Peyer's patch (tissue), 4 donors: ENCODE results near the gene NOBOX. TPM values are rescaled to one million over a fixed set of nuclear protein-coding genes. Genes with fewer than 3 reads are reported as not detected.
A peak's percentile ranks its signal among the peaks of the same experiment; 100 is the strongest.

Experiments used
- DNase-seq, 3 donors: peaks; one replicate each; pipeline ENCODE4 v3.0.0-alpha.2; 2017 to 2019
- H3K27ac ChIP-seq, 4 donors: fragments of 200-600 bp; sonication (generic); one replicate each; pipeline ENCODE4 v1.5.1; 2016 to 2019
- H3K27me3 ChIP-seq, 2 donors: fragments of 200-600 bp; sonication (generic); one replicate each; pipeline ENCODE4 v1.5.1; 2019
- H3K36me3 ChIP-seq, 3 donors: fragments of 200-600 bp; sonication (generic); one replicate each; pipeline ENCODE4 v1.5.1; 2016 to 2019
- H3K4me1 ChIP-seq, 4 donors: fragments of 200-600 bp; sonication (generic); one replicate each; pipeline ENCODE4 v1.5.1; 2016 to 2019
- H3K4me3 ChIP-seq, 4 donors: fragments of 200-600 bp; sonication (generic); 1 replicate in 3 of 4; 2 replicates in 1 of 4; pipeline ENCODE4 v1.5.1; 2016 to 2019; ENCODE audit warnings: mild to moderate bottlenecking in 1 of 4
- H3K9me3 ChIP-seq, 4 donors: fragments of 200-600 bp; sonication (generic); one replicate each; pipeline ENCODE4 v1.5.1; 2016 to 2019; ENCODE audit warnings: mild to moderate bottlenecking in 1 of 4
- POLR2A ChIP-seq, 2 donors: fragments of 450-650 bp; IDR thresholded peaks; one replicate each; pipeline ENCODE4 v1.5.1; 2017; ENCODE audit warnings: antibody characterized with exemption in 2 of 2, mild to moderate bottlenecking in 2 of 2, moderate library complexity in 2 of 2
- total RNA-seq, 4 donors: library from RNA; depleted of rRNA; stranded (reverse); fragments of >200 nt; gene quantifications; one replicate each; pipeline ENCODE4 v1.1.0, GENCODE V29; 2016
- TF ChIP-seq, protein P1 (sequence below), 6 experiments: fragments of 450-650 bp in 4 of 6; fragments of 200-600 bp in 2 of 6; sonication (generic) in 1 of 6; IDR thresholded peaks; one replicate each; pipeline ENCODE4 v1.5.1; 2017 to 2019; ENCODE audit warnings: antibody characterized with exemption in 6 of 6, mild to moderate bottlenecking in 3 of 6, moderate library complexity in 1 of 6

NOBOX gene
- total RNA-seq, 4 donors from 2014 or later: not detected

DNA sequence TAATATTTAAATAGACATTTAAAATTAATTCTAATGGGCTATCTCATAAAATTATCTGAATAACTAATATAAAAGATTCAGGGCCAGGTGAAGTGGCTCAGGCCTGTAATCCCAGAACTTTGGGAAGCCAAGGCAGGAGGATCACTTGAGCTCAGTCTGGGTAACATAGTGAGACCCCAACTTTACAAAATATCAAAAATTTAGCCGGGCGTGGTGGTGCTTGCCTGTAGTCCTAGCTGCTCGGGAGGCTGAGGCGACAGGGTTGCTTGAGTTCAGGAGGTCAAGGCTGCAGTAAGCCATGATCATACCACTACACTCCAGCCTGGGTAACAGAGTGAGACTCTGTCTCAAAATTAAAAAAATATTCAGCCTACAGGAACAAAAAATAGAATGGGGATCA, 12.5 kb downstream of the NOBOX start:
- H3K4me3 ChIP-seq: no peak overlapping the region
- H3K27me3 ChIP-seq: no peaks in the 10 kb centered on the region
- H3K36me3 ChIP-seq: no peaks in the 10 kb centered on the region
- no peaks in the 10 kb centered on the region for H3K4me1 ChIP-seq
- peak overlapping the region in 1 of 4 donors; percentile 16 for H3K27ac ChIP-seq
- TF ChIP-seq, protein P1, sequence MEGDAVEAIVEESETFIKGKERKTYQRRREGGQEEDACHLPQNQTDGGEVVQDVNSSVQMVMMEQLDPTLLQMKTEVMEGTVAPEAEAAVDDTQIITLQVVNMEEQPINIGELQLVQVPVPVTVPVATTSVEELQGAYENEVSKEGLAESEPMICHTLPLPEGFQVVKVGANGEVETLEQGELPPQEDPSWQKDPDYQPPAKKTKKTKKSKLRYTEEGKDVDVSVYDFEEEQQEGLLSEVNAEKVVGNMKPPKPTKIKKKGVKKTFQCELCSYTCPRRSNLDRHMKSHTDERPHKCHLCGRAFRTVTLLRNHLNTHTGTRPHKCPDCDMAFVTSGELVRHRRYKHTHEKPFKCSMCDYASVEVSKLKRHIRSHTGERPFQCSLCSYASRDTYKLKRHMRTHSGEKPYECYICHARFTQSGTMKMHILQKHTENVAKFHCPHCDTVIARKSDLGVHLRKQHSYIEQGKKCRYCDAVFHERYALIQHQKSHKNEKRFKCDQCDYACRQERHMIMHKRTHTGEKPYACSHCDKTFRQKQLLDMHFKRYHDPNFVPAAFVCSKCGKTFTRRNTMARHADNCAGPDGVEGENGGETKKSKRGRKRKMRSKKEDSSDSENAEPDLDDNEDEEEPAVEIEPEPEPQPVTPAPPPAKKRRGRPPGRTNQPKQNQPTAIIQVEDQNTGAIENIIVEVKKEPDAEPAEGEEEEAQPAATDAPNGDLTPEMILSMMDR (IDR thresholded peaks at IDR 0.05): no peak
- no peak for TF ChIP-seq POLR2A (IDR thresholded peaks at IDR 0.05)
- H3K9me3 ChIP-seq: no peaks in the 10 kb centered on the region
- DNase-seq: no peak

DNA sequence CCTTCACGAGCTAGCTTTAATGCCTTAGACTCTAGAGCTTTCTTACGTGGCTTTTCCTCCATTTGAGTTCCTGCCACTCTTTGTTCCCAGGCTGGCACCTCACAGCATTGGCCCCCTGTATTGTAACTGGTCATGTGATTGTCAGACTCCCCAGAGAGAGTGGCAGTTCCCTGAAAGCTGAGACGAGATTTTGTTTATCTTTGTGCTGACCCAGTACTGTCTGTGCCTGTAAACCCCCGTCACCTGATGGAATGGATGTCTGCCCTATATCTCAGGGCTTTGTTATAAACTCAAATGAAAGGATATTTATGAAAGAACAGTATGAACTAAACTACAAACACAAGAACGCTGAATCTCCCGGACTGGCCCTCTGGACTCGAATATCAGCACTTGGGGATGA, 13.0 kb downstream of the NOBOX start:
- H3K27ac ChIP-seq: peak overlapping the region in 1 of 4 donors; percentile 16
- no peak for DNase-seq

DNA sequence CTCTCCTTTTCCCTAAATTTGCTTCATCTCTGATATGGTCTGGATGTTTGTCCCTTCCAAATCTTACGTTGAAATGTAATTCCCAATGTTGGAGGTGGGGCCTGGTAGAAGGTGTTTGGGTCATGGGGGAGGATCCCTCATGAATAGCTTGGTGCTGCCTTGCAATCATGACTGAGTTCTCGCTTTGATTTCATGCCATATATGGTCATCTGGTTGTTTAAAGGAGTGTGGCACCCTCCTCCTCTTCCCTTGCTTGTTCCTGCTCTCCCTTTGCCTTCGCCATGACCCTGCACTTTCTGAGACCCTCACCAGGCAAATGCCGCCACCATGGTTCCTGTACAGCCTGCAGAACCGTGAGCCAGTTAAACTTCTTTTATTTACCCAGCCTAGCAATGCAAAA, 14.5 kb downstream of the NOBOX start:
- peaks cover 0 to 11% (median 0%) of the 10 kb centered on the region in 4 donors for H3K4me1 ChIP-seq
- no peaks in the 10 kb centered on the region for H3K9me3 ChIP-seq
- no peak for TF ChIP-seq POLR2A (IDR thresholded peaks at IDR 0.05)
- TF ChIP-seq, protein P1 (IDR thresholded peaks at IDR 0.05): no peak
- no peak overlapping the region for H3K27ac ChIP-seq
- H3K4me3 ChIP-seq: no peak overlapping the region
- no peaks in the 10 kb centered on the region for H3K27me3 ChIP-seq
- DNase-seq: no peak
- no peaks in the 10 kb centered on the region for H3K36me3 ChIP-seq

More for the DNA sequence above, 13.0 kb downstream of the NOBOX start:
- Histone ChIP-seq H3K9me3 (no peaks in the 10 kb centered on the region), H3K4me1 (no peaks in the 10 kb centered on the region), H3K27me3 (no peaks in the 10 kb centered on the region), H3K36me3 (no peaks in the 10 kb centered on the region), H3K4me3 (no peak overlapping the region)
- TF ChIP-seq, protein P1 (IDR thresholded peaks at IDR 0.05): no peak
- TF ChIP-seq POLR2A (IDR thresholded peaks at IDR 0.05): no peak

DNA sequence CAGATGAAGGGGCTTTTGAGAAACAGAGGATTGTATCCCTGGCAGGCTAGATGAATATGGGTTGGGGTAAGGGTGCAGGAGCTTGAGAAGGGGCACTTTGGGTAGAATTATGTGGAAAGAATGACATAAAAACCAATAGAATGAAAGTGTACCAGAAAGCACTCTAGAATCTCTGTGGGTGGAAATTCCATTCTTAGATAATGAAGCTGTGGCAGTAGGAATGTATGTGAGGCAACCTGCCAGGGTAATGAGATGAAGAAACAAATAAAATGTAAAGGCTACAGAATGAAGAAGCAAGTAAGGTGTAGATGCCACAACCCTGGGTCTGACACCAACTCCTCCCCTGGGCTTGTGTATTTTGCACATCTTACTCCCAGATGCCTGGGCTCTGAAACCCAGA, 16.8 kb downstream of the NOBOX start:
- no peak for DNase-seq
- peaks cover 0 to 20% (median 0%) of the 10 kb centered on the region in 4 donors for H3K4me1 ChIP-seq
- H3K4me3 ChIP-seq: no peak overlapping the region
- no peaks in the 10 kb centered on the region for H3K36me3 ChIP-seq
- no peaks in the 10 kb centered on the region for H3K9me3 ChIP-seq
- H3K27me3 ChIP-seq: no peaks in the 10 kb centered on the region
- no peak overlapping the region for H3K27ac ChIP-seq
- TF ChIP-seq POLR2A (IDR thresholded peaks at IDR 0.05): no peak
- TF ChIP-seq, protein P1 (IDR thresholded peaks at IDR 0.05): no peak

DNA sequence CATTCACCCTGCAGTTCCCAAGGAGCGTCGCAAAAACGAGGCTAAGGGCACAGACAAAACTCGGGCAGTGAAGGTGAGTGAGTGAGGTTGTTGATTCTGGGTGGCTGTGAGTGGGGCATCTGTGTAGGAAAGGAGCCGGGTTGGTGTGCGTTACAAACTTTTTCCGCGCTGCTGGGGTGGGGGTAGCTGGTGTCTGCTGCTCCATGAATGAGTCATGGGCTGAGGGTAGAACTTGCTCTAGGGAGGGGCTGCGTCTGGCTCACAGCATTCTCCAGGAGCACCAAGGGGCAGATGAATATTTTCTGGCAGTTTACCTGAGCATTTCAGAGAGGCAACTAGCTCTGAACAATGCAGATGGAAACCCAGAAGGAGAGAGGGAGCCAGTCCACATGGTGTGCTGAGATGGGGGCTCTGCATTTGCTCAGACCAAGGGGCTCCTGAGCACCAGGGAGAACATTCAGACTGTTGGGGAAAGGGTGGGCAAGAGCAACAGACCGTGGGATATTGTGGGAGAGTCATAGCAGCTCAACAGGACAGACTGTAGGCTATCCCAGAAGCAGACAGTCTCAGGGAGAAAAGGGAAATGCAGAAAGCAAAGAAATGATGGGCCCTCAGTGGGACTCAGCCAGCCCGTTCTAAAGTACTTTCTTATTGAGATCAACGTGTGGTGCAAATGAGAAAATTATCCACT, 18.8 kb downstream of the NOBOX start:
- no peaks in the 10 kb centered on the region for H3K27me3 ChIP-seq
- peak in 2 of 3 donors; percentile 66 to 67 for DNase-seq
- no peak for TF ChIP-seq POLR2A (IDR thresholded peaks at IDR 0.05)
- TF ChIP-seq, protein P1 (IDR thresholded peaks at IDR 0.05): no peak
- peaks cover 0 to 20% (median 0%) of the 10 kb centered on the region in 4 donors for H3K4me1 ChIP-seq
- peak overlapping the region in 2 of 4 donors; percentile 25 to 39 for H3K4me3 ChIP-seq
- H3K36me3 ChIP-seq: peaks cover 0 to 8% (median 0%) of the 10 kb centered on the region in 3 donors
- H3K9me3 ChIP-seq: no peaks in the 10 kb centered on the region
- peak overlapping the region in 3 of 4 donors; percentile 52 to 93 (median 78) for H3K27ac ChIP-seq
